Measurements from ENCODE around the gene TFCP2L1. TPM values are rescaled to one million over a fixed set of nuclear protein-coding genes. Genes with fewer than 3 reads are reported as not detected.

The TFCP2L1 gene
- total RNA-seq, 1 donor from 2014 or later, result 0.02 TPM

- no peak overlapping the region for H3K4me3 Mint-ChIP-seq (ENCODE audit: unreplicated experiment)
Measured at GRCh38 chr2:121211251-121211650, 73.8 kb downstream of the TFCP2L1 start.

DNA sequence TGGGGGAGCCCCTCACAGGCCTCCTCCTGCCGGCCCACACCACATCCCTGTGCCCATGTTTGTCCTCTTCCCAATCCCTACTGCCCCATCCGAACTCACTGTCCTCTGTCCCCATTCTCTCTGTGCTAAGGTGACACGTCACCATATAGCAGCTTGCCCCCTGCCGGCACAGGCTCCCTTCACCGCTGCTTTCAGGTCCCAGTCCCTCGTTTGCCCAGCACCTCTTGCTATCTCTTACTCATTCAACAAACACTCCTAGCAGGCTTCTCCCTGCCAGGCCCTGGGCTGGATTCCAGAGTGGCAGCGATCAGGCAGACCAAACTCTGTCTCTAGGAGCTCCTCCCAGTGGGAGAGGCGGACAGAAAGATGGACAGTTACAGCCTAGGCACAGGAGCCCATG, 74.3 kb downstream of the TFCP2L1 start:
- no peaks in the 10 kb centered on the region for H3K36me3 Mint-ChIP-seq (ENCODE audit: low read depth)
- TF ChIP-seq, protein P1, sequence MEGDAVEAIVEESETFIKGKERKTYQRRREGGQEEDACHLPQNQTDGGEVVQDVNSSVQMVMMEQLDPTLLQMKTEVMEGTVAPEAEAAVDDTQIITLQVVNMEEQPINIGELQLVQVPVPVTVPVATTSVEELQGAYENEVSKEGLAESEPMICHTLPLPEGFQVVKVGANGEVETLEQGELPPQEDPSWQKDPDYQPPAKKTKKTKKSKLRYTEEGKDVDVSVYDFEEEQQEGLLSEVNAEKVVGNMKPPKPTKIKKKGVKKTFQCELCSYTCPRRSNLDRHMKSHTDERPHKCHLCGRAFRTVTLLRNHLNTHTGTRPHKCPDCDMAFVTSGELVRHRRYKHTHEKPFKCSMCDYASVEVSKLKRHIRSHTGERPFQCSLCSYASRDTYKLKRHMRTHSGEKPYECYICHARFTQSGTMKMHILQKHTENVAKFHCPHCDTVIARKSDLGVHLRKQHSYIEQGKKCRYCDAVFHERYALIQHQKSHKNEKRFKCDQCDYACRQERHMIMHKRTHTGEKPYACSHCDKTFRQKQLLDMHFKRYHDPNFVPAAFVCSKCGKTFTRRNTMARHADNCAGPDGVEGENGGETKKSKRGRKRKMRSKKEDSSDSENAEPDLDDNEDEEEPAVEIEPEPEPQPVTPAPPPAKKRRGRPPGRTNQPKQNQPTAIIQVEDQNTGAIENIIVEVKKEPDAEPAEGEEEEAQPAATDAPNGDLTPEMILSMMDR (IDR thresholded peaks at IDR 0.05), result no peak
- H3K4me3 Mint-ChIP-seq (ENCODE audit: unreplicated experiment), result no peak overlapping the region
- peaks cover 1% of the 10 kb centered on the region for H3K4me1 Mint-ChIP-seq (ENCODE audit: low read depth)
- DNase-seq (ENCODE audit: low spot score), result no peak
- H3K9me3 Mint-ChIP-seq (ENCODE audit: low read depth), result no peaks in the 10 kb centered on the region
- peaks cover 15% of the 10 kb centered on the region for H3K27me3 Mint-ChIP-seq (ENCODE audit: low read depth)
- H3K27ac Mint-ChIP-seq (ENCODE audit: unreplicated experiment), result no peak overlapping the region

More at GRCh38 chr2:121211251-121211650, 73.8 kb downstream of the TFCP2L1 start:
- no peaks in the 10 kb centered on the region for H3K9me3 Mint-ChIP-seq (ENCODE audit: low read depth)
- H3K27ac Mint-ChIP-seq (ENCODE audit: unreplicated experiment), result no peak overlapping the region
- TF ChIP-seq, protein P1 (IDR thresholded peaks at IDR 0.05), result no peak
- H3K27me3 Mint-ChIP-seq (ENCODE audit: low read depth), result peaks cover 16% of the 10 kb centered on the region
- no peak for DNase-seq (ENCODE audit: low spot score)
- no peaks in the 10 kb centered on the region for H3K4me1 Mint-ChIP-seq (ENCODE audit: low read depth)
- no peaks in the 10 kb centered on the region for H3K36me3 Mint-ChIP-seq (ENCODE audit: low read depth)

GRCh38 chr2:121209014-121209610, 75.9 kb downstream of the TFCP2L1 start:
- no peaks in the 10 kb centered on the region for H3K9me3 Mint-ChIP-seq (ENCODE audit: low read depth)
- H3K36me3 Mint-ChIP-seq (ENCODE audit: low read depth), result no peaks in the 10 kb centered on the region
- TF ChIP-seq, protein P1 (IDR thresholded peaks at IDR 0.05), result no peak
- peaks cover 6% of the 10 kb centered on the region for H3K4me1 Mint-ChIP-seq (ENCODE audit: low read depth)
- no peak overlapping the region for H3K4me3 Mint-ChIP-seq (ENCODE audit: unreplicated experiment)
- H3K27ac Mint-ChIP-seq (ENCODE audit: unreplicated experiment), result no peak overlapping the region
- DNase-seq (ENCODE audit: low spot score), result no peak
- H3K27me3 Mint-ChIP-seq (ENCODE audit: low read depth), result peaks cover 9% of the 10 kb centered on the region

- Mint-ChIP-seq H3K27ac (ENCODE audit: unreplicated experiment) (no peak overlapping the region), H3K36me3 (ENCODE audit: low read depth) (no peaks in the 10 kb centered on the region), H3K4me3 (ENCODE audit: unreplicated experiment) (no peak overlapping the region), H3K4me1 (ENCODE audit: low read depth) (peaks cover 6% of the 10 kb centered on the region), H3K27me3 (ENCODE audit: low read depth) (peaks cover 6% of the 10 kb centered on the region), H3K9me3 (ENCODE audit: low read depth) (no peaks in the 10 kb centered on the region)
- TF ChIP-seq, protein P1 (IDR thresholded peaks at IDR 0.05), result no peak
- DNase-seq (ENCODE audit: low spot score), result peak; percentile 32
Measured at GRCh38 chr2:121207494-121207893, 77.5 kb downstream of the TFCP2L1 start.

GRCh38 chr2:121205321-121205942, 79.6 kb downstream of the TFCP2L1 start:
- Mint-ChIP-seq H3K27me3 (ENCODE audit: low read depth) (peaks cover 4% of the 10 kb centered on the region), H3K4me1 (ENCODE audit: low read depth) (peaks cover 6% of the 10 kb centered on the region), H3K4me3 (ENCODE audit: unreplicated experiment) (no peak overlapping the region), H3K9me3 (ENCODE audit: low read depth) (no peaks in the 10 kb centered on the region), H3K36me3 (ENCODE audit: low read depth) (no peaks in the 10 kb centered on the region), H3K27ac (ENCODE audit: unreplicated experiment) (peak overlapping the region; percentile 57)
- DNase-seq (ENCODE audit: low spot score), result peak; percentile 46
- TF ChIP-seq, protein P1 (IDR thresholded peaks at IDR 0.05), result no peak
